PC-9 (cell line): ENCODE results near the gene ANKRD60.

ENCODE experiments used
- EZH2 ChIP-seq: fragments of 200-600 bp; sonication (generic); IDR thresholded peaks from 2 replicates; pipeline ENCODE4 v1.8.0; 2017; ENCODE audit warnings: antibody characterized with exemption, low read depth
- TF ChIP-seq, protein P1 (sequence below): fragments of 200-600 bp; sonication (generic); conservative IDR thresholded peaks from 2 replicates; pipeline ENCODE4 v1.6.1; 2017; ENCODE audit warnings: mixed run types, antibody characterized with exemption, mild to moderate bottlenecking, moderate library complexity

DNA sequence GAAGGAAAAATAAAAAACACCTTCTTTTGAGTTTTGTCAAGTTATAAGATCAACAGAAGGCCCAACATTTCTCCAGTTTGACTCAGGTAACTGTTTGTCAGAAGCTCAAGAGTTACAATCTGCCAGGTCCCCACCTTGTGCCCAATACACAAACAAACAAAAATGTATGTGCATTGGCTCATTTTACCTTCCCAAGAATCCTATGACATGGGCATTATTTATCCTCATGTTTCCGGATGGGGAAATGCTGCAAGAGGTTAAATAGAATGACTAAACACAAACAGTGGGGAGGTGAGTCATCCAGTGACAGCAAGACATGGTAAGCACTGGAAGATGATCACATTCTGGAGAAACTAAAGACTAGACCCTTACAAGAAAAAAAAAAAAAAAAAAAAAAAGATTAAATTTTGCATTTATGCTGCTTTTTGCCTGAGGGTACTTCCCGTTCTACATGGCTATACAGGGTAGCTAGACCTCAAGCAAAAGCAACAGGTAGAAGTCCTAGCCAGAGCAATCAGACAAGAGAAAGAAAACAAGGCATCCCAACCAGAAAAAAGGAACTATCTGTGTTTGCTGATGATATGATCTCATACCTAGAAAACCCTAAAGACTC, 23.6 kb upstream of the ANKRD60 start:
- TF ChIP-seq, protein P1, sequence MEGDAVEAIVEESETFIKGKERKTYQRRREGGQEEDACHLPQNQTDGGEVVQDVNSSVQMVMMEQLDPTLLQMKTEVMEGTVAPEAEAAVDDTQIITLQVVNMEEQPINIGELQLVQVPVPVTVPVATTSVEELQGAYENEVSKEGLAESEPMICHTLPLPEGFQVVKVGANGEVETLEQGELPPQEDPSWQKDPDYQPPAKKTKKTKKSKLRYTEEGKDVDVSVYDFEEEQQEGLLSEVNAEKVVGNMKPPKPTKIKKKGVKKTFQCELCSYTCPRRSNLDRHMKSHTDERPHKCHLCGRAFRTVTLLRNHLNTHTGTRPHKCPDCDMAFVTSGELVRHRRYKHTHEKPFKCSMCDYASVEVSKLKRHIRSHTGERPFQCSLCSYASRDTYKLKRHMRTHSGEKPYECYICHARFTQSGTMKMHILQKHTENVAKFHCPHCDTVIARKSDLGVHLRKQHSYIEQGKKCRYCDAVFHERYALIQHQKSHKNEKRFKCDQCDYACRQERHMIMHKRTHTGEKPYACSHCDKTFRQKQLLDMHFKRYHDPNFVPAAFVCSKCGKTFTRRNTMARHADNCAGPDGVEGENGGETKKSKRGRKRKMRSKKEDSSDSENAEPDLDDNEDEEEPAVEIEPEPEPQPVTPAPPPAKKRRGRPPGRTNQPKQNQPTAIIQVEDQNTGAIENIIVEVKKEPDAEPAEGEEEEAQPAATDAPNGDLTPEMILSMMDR: no peak
- TF ChIP-seq EZH2: no peak
